ENCODE results near the gene HSF4.
"Not testable (repeated sequence)": the region's sequence is repeated elsewhere in the genome, so short reads cannot be mapped to it uniquely, and the experiment has no call there.

HSF4 gene, protein sequence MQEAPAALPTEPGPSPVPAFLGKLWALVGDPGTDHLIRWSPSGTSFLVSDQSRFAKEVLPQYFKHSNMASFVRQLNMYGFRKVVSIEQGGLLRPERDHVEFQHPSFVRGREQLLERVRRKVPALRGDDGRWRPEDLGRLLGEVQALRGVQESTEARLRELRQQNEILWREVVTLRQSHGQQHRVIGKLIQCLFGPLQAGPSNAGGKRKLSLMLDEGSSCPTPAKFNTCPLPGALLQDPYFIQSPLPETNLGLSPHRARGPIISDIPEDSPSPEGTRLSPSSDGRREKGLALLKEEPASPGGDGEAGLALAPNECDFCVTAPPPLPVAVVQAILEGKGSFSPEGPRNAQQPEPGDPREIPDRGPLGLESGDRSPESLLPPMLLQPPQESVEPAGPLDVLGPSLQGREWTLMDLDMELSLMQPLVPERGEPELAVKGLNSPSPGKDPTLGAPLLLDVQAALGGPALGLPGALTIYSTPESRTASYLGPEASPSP

DNA sequence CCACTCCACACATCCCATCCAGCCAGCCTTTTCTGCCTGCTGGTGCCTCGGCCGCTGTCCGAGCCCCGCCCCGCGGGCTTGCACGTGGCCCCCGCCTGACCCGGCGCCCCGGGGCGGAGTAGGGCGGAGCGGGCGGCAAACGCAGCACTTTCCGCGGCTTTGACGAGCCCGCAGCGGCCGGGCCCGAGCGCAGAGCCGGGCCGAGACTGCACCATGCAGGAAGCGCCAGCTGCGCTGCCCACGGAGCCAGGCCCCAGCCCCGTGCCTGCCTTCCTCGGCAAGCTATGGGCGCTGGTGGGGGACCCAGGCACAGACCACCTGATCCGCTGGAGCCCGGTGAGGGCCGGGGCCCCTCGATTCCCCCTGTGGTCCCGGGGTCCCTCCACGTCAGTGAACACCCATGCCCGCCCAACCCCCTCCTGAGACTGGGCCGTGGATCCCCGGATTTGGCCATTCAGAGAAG lies at the start of gene HSF4:
Gene HSF4, plus strand, starts transcription at position 147 of the 463 bp plus-strand sequence. Its CDS starts 67 bp downstream, at position 214.
- DNase-seq: peak in 42 of 58 donors; percentile 18 to 79 (median 58)

DNA sequence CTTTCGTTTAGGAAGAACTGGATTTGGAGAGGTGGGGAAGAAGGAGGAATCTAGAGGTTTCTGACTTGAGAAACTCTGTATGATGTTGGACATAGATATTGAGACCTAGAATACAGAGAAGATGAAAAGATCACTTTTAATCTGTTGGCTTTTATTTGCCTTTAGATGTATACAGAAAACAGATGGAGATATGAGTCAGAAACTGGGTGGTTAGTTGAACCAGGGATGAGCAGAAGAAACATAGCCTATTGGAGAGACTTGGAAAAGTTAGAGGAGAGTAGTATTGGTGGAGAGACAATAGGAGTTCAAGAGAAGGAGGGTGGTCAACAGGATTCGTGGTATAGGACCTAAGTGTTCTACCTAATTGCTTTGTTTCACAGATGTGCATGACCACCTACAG lies 49.8 kb upstream of the HSF4 start:
- no peak for DNase-seq

DNA sequence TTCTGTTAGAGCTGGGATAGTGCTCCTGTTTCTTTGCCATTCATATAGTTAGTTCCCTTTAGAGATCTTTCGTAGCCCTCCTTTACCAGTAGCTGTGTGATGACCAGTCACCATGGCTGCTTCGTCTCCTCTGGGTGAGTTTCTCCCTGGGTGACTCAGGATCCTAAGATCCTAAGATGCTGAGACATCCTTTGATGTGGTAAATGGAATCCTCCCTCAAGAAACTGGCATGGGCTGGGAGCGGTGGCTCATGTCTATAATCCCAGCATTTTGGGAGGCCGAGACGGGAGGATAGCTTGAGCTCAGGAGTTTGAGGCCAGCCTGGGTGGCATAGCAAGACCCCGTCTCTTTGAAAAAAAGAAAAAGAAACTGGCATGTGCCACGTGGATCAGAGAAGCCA lies 48.9 kb upstream of the HSF4 start:
- DNase-seq: no peak

DNA sequence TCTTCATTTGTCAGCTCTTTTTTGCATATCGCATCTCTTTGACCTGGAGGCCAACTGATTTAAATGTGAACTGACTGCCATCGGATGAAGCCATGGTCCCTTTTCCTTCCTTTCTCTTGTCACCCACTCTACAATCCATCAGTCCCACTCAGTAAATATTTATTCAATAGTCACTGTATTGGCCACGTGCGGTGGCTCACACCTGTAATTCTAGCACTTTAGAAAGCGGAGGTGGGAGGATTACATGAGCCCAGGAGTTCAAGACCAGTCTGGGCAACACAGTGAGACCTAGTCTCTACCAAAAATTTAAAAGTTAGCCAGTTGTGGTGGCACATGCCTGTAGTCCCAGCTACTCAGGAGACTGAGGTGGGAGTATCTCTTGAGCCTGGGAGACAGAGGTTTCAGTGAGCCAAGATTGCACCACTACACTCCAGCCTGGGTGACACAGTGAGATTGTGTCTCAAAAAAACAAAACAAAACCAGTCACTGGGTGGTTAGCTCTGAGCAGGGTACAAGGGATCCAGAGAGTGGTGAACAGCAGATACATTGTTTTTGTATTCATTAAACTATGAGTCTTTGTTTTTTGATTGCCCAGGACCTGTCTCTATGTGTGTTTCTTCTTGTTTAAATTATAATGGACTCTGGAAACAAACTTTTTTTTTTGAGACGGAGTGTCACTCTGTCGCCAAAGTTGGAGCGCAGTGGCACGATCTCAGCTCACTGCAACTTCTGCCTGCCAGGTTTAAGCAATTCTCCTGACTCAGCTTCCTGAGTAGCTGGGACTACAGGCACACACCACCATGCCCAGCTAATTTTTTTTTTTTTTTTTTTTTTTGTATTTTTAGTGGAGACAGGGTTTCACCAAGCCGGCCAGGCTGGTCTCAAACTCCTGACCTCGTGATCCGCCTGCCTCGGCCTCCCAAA lies 47.9 kb upstream of the HSF4 start:
- peak in 5 of 58 donors; percentile 14 to 71 (median 40) for DNase-seq

DNA sequence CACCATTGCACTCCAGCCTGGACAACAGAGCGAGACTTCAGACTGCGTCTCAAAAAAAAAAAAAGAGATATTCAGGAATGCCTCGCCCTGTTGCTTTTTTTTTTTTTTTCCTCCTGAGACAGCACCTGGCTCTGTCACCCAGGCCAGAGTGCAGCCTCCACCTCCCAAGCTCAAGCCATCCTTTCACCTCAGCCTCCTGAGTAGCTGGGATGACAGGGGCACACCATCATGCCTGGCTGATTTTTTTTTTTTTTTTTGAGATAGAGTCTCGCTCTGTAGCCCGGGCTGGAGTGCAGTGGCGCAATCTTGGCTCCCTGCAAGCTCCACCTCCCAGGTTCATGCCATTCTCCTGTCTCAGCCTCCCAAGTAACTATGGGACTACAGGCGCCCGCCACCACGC lies 46.8 kb upstream of the HSF4 start:
- DNase-seq: no peak

DNA sequence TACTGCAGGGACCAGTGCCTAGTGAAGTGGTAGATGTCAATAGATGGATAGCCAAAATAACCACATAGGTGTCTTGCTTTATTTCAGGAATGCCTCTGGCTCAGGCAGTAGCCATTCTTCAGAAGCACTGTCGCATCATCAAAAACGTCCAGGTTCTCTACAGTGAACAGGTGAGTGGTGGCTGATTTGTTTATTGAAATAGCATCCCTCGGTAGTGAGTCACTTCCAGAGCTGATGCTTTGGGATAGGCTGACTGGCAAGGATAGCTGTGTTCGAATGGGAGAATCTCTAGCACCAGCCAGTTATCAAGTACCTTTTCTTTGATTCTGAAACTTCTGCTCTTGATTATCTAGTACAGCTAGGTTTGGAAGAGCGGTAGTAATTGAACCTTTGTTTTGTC lies 44.5 kb upstream of the HSF4 start:
- no peak for DNase-seq

DNA sequence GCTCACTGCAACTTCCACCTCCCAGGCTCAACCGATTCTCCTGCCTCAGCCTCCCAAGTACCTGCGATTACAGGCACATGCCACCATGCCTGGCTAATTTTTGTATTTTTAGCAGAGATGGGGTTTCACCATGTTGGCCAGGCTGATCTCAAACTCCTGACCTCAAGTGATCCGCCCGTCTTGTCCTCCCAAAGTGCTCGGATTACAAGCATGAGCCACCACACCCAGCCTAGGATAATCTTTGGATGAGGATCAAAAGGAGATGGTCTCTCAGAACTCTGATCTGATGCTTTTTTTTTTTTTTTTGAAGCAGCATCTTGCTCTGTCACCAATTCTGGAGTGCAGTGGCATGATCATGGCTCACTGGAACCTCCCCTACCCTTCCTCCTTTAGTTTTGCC lies 41.7 kb upstream of the HSF4 start:
- not testable (repeated sequence) for DNase-seq

DNA sequence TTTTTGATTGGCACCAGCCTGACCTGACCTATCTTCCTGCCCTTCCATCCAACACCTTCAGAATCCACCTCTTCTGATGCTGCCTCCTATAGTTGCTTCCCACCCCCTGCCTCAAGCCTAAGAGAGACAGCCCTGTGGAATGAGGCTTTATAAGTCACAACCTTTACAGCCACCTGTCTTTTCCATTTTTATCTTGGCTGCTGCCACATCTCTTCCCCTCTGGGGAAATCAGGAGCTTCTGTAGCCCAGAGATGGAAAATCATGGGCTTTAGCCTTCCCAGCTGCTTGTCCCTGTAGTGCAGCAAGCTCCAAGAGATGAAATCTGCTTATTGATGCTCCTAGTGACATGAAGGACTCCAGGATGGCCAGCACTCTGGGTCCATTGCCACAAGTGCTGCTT lies 36.1 kb upstream of the HSF4 start:
- no peak for DNase-seq

DNA sequence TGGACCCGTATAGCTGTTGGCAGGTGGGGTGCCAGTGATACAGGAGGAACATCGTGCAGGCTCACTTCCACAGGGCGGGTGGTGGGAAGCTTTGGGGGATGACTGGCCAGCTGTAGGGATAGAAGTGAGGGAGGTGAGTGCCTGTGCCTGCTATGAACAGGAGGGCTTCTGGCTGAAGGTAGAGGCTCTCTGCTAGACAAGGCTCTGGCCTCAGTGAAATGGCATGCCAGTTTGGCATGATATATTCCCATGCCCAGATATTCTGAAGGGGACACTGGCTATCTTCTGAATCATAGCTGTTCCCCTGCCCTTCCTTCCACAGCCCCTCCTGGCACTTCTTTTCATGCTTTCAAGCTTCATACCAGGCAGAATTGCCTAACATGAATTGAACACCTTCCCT lies 35.7 kb upstream of the HSF4 start:
- no peak for DNase-seq

DNA sequence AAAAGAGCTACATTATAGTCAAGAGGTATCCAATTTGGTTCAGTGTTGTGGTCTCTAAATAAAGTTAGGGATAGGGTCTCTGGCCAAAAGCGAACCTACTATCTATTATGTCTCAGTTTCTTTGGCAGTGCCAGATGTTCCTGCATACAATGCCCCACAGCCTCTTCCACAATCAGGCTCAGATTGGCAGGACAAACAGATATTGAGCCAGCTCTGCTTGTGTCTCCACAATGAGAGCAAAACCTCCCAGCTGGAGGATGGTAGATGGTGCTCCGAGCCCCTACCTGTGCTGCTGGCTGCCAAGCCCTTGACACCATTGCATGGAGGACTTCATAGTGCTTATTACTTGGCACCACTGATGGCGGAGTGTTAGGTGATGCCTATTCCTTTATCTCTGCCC lies 35.1 kb upstream of the HSF4 start:
- DNase-seq: peak in 15 of 58 donors; percentile 15 to 55 (median 26)

DNA sequence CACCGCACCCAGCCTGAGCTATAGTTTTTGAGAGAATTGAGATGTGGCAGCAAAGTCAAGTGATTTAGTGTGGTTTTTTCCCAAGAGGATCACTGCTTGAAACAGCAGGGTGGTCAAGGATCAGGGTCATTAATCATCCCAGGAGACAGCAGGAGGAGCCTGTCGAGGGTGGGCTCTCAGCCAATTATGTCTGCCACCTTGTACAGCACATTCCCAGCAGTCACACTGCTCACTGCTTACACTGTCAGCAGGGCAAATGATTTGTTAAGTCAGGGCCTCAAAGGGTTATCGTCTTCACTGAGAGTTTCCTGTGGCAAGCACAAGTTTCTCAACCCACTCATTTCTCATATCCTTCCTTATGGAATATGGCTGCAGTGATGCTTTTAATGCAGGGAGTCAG lies 26.9 kb upstream of the HSF4 start:
- no peak for DNase-seq

DNA sequence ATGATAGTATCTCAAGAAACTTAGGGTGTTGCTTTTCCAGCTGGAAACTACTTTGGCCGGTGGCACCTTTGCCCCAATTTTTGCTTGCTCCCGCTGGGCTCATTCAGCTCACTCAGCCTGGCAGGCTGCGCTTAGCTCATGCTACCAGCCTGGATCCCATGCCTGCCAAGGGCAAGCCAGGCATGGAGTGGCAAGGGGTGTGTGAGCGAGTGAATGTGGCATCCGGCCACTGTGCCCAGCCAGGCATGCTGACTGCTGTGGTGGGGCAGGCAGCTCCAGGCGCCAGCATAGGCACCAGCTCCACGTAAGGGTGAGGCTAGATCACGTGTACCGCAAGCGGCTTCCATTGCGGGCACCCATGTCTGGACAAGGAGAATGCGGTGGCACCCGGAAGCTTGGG lies 23.2 kb upstream of the HSF4 start:
- DNase-seq: peak in 1 of 58 donors; percentile 11

DNA sequence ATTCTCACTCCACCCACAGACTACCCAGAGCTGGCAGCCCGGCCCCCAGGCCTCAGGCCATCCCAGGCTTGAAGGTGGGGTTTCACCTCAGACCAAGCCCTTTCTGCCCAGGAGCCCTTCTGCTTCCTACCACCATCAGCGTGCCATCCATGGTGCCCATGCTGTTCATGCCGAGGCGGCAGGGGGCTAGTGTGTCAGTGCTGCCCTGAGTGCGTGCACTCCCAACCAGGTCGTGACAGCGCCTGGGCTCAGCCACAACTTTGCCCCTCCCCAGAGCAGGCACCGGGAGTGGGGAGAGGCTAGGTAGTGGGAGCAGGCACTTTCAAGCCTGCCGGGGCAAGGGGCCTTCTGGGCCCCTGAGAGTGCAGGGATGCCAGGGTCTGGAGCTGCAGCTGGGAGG lies 22.2 kb upstream of the HSF4 start:
- DNase-seq: no peak

DNA sequence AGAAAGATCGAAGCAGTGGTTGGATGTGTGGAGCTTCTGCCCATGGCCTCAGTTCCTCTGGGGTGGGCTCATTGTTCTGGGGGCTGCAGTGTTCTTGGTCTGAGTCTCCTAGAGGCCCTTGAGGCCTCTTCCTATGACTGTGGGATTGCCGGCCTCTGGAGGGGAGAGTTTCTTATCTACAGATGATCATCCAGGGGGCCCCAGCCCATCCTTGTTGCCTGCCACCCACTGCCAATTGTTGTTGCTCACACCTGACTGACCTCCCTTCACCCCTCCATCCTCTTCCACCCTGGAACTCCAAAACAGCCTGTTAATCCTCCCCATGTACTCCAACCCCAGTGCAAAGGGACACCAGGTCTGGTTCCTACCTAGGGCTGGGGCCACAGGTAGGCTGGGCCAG lies 19.6 kb upstream of the HSF4 start:
- no peak for DNase-seq

DNA sequence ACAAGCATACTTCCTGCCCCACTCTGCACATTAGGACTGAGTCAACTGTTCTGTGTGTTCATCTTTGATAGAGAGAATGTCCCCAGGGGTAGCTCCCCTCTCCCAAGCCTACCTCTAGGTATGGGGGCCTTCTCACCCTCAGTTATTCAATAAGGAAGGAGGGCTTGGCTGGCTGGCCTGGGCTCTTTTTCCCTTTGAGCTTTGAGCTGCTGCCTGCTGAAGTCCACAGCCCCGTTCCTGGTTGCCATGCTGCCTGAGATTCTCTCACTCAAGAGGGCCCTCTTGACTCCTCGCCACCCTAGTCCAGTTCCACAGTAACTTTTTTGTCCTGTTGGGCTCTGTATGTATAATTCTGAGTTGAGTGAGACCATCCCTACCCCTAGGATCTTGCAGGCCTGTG lies 18.8 kb upstream of the HSF4 start:
- DNase-seq: no peak

DNA sequence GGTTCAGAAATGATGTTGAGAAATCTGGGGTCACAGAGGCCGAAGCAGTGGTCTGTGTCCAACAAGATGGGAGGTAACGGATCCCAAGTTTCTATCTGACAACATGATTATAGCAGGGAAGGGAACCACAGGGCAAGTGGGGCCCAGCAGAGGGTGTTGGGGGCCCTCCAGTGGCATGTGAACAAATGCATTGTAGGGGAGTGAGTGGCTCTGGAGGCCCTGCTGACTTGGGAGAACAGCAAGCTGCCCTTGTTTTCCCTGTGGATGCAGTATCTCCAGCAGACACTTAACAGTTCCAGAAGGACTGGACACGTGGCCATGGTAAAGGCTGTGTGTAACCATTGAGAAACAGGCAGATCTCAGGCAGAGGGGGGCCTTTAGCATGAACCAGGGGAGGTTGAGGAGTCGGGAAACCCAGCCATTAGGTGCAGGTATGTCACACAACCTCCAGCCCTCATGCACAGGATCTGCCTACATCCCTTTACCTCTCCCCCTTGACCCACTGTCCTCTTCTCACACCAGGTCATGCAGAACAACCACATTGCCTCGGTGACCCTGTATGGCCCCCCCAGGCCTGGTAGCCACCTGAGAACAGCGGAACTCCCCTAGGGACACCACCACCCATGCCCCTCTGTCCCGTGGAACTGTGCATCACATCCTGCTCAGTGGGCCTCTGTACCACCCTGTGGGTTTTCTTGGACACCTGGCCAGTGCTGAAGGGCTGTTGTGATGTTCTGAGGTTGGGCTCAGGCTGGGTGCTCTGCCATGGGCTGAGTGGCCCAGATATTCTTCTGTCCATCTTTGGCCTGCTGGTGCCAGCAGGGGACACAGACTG lies 17.8 kb upstream of the HSF4 start:
- peak in 4 of 58 donors; percentile 11 to 36 (median 25) for DNase-seq

DNA sequence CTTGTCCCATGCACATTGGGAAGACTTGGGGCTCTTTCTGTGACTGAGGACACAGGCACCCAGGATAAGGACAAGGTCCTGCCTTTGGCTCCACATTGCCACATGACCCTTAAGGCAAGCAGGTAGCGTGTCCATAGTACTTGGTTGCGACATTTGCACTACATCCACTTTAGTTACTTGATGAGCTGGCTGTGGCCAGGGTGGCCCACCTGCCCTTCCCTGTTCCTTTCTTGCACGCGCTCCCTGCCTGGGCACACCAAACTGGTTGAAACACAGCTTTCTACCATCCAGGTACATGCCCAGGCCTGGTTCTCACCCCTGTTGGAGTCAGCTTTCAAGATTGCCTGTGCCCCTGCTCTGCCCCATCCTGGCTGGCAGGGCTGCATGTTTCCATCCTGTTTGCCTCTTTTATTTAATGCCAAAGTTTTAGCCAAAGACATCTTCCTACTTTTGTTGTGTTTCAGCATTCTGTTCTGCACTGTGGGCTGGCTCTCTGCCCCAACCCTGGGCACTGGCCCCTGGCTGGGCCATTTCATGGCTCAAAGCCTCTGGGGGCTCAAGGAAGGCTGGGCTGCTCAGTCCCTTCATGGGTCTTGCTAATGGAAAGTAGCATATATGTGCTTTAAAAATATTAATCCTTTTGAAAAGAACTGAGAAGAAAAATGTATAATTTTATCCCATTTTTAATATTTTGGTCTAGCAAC lies 17.0 kb upstream of the HSF4 start:
- DNase-seq: peak in 2 of 58 donors; percentile 12 to 16

DNA sequence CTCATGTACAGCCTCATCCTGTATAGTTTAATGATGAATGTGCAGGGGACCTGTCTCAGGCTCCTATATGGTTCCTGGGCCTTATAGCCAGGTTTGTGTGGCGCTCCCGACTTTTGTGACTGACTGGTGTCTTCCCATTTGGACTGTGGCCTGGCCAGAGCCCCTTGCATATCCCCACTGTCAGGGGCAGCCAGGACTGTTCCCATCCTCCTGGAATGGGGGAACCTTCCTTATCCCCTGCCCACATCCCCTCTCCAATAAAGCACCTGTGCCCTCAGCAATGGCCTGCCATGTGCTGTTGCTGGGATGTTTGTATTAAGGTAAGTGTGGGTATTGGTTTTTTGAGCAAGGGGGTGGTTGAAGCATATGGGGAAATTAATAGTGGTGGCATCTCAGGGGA lies 16.3 kb upstream of the HSF4 start:
- DNase-seq: no peak

DNA sequence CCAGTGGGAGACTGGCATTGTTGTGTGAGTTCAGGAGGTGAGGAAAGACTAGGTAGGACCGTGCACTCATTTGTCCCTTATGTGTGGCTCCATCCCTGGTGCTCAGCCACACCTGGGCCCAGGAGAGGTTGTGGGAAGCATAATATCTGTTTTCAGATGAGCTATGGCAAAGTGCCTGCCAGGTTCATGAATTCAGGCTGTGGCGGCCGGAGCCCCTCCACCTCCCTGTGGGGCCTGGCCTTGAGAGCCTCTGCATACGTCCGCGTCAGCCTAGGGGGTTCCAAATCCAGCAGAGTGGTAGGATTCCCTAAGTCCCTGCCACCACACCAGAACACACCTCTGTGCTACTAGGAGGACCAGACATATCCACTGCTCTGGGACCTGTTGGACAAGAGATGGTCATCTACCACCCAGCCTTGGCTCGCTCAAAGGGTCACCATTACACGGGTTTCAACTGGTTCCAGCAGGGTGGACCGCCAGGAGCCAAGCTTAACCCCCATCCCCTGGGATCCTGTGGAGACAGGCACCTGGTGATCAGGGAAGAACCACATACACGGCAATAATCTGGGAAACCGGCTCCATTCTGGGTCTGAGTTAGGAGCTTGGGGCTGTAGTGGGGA lies 15.8 kb upstream of the HSF4 start:
- DNase-seq: no peak
